Pancreas (tissue), 10 donors: Measurements from ENCODE around the gene NPPA. TPM values are rescaled to one million over a fixed set of nuclear protein-coding genes. Genes with fewer than 3 reads are reported as not detected.
A peak's percentile ranks its signal among the peaks of the same experiment; 100 is the strongest.

Experiments used
- ATAC-seq, 4 donors: fragments of 200-7000 bp; cut with Tn5 transposase; one replicate each; pipeline versions ENCODE4 v1.8.0 to v1.9.1; 2020; ENCODE audit warnings: mild to moderate bottlenecking in 4 of 4, moderate library complexity in 4 of 4
- DNase-seq, 6 donors: peaks; one replicate each; pipeline ENCODE4 v3.0.0-alpha.2; 2020
- FAIRE-seq: peaks from 2 replicates; lab custom pipeline; 2012; peaks lifted over from hg19 to GRCh38; lab: Jason Lieb, UNC
- H3K27ac ChIP-seq, 4 donors: fragments of 200-600 bp; sonication (generic); 1 replicate in 3 of 4; 2 replicates in 1 of 4; pipeline versions ENCODE4 v1.5.0 to v1.8.0; 2020
- H3K27me3 ChIP-seq, 4 donors: fragments of 200-600 bp; one replicate each; pipeline ENCODE4 v1.8.0; 2021
- H3K36me3 ChIP-seq, 3 donors: fragments of 200-600 bp; sonication (generic) in 1 of 3; one replicate each; pipeline versions ENCODE4 v1.5.0 to v1.8.0; 2020 to 2021
- H3K4me1 ChIP-seq, 3 donors: fragments of 200-600 bp; one replicate each; pipeline ENCODE4 v1.8.0; 2021
- H3K4me3 ChIP-seq, 4 donors: fragments of 200-600 bp; sonication (generic) in 2 of 4; one replicate each; pipeline versions ENCODE4 v1.5.0 to v1.8.0; 2020 to 2021
- H3K9me3 ChIP-seq, 4 donors: fragments of 200-600 bp; one replicate each; pipeline ENCODE4 v1.8.0; 2021
- CTCF ChIP-seq, 4 donors: fragments of 200-600 bp; sonication (generic) in 3 of 4; IDR thresholded peaks; one replicate each; pipeline versions ENCODE4 v1.5.0 to v1.8.0; 2021; ENCODE audit warnings: antibody characterized with exemption in 4 of 4
- WGBS, 2 donors: extraction: QIAGEN DNeasy Blood & Tissue Kit; methylation state at CpG; one replicate each; pipeline ENCODE4 v1.1.7; 2013; 5-methylcytosine and 5-hydroxymethylcytosine counted together
- intact Hi-C, 3 donors: fragments of 100-400 bp; cut with DNase I; formaldehyde crosslinking; loops; one replicate each; pipeline versions ENCODE4 v1.11.1 to v1.14.2; 2022
- polyA plus RNA-seq, 2 donors: library from polyadenylated mRNA; stranded (reverse); fragments of 200-250 nt; gene quantifications; one replicate each; pipeline ENCODE4 v1.2.3, GENCODE V29; 2013
- total RNA-seq, 6 donors: library from RNA; stranded (reverse); fragmentation: NEBNext Ultra II Directional in 4 of 6; extraction: Animal tissue kit (Norgen Biotek cat#: 25700) in 4 of 6; gene quantifications; one replicate each; pipeline versions ENCODE4 v1.2.1 to v1.2.4, GENCODE V29; 2021 to 2023
- donor health status: healthy with polysubstance abuse.
- donor health status: DM: no; HTN: no; CAD: no; lungs with moderate emphysema.
- donor health status: DM: no; HTN: no; CAD: no.
- donor health status: control.
- donor health status: control.
- donor health status: Bipolar disorder and iron deficiency.
- donor health status: DM: yes; HTN: yes; CAD: no.
- donor health status: DM: no; HTN: no; CAD: no.
- donor health status: DM: no; HTN: no; CAD: no.
- donor health status: DM: yes; HTN: yes; CAD: no.

The NPPA gene
- total and polyA plus RNA-seq, 8 donors: 0.24 to 1.3 (median 0.28) TPM; not detected in 5

- Histone ChIP-seq H3K27me3 (no peaks in the 10 kb centered on the region), H3K36me3 (peaks cover 0 to 67% (median 21%) of the 10 kb centered on the region in 3 donors), H3K27ac (no peak overlapping the region), H3K4me1 (no peaks in the 10 kb centered on the region), H3K9me3 (no peaks in the 10 kb centered on the region), H3K4me3 (no peak overlapping the region)
- ATAC-seq (no peak), FAIRE-seq (no peak), DNase-seq (no peak)
- WGBS, 2 donors: 92 to 96% methylated on average over 8 of the region's 8 CpGs
- TF ChIP-seq CTCF (IDR thresholded peaks at IDR 0.05): no peak
- intact Hi-C loops: loop anchor here in 2 of 3 donors (10.0 kb wide), 2 partner anchors 131 to 151 kb away; partner anchors contain the start of gene MFN2 (in 1 of the 2)
Observed at GRCh38 chr1:11833497-11833896, 14.1 kb downstream of the NPPA start.

- Histone ChIP-seq H3K4me1 (no peaks in the 10 kb centered on the region), H3K9me3 (no peaks in the 10 kb centered on the region), H3K4me3 (no peak overlapping the region), H3K27me3 (no peaks in the 10 kb centered on the region), H3K27ac (no peak overlapping the region), H3K36me3 (peaks cover 0 to 58% (median 21%) of the 10 kb centered on the region in 3 donors)
- intact Hi-C loops: loop anchor here in 2 of 3 donors (10.0 kb wide), 2 partner anchors 133 to 153 kb away; partner anchors contain the start of gene MFN2 (in 1 of the 2)
- DNase-seq: peak in 1 of 6 donors; percentile 40
- ATAC-seq: peak in 3 of 4 donors; percentile 29 to 46 (median 40)
- no peak for TF ChIP-seq CTCF (IDR thresholded peaks at IDR 0.05)
- FAIRE-seq: no peak
- WGBS, 2 donors: 50 to 69% methylated on average over 9 of the region's 9 CpGs
Observed at GRCh38 chr1:11831945-11832725, 15.4 kb downstream of the NPPA start.

GRCh38 chr1:11828511-11828910 lies 19.1 kb downstream of the NPPA start:
- peaks cover 0 to 35% (median 8%) of the 10 kb centered on the region in 3 donors for H3K36me3 ChIP-seq
- no peak overlapping the region for H3K27ac ChIP-seq
- intact Hi-C loops: no loop called here
- FAIRE-seq (no peak), ATAC-seq (no peak), DNase-seq (no peak)
- WGBS, 2 donors: 91 to 93% methylated on average over 19 of the region's 19 CpGs
- no peaks in the 10 kb centered on the region for H3K9me3 ChIP-seq
- no peaks in the 10 kb centered on the region for H3K27me3 ChIP-seq
- TF ChIP-seq CTCF (IDR thresholded peaks at IDR 0.05): no peak
- H3K4me3 ChIP-seq: no peak overlapping the region
- H3K4me1 ChIP-seq: no peaks in the 10 kb centered on the region

GRCh38 chr1:11826946-11827345 lies 20.6 kb downstream of the NPPA start:
- Histone ChIP-seq H3K36me3 (peaks cover 0 to 32% (median 6%) of the 10 kb centered on the region in 3 donors), H3K27ac (no peak overlapping the region), H3K9me3 (no peaks in the 10 kb centered on the region), H3K4me3 (no peak overlapping the region), H3K27me3 (no peaks in the 10 kb centered on the region), H3K4me1 (no peaks in the 10 kb centered on the region)
- no peak for ATAC-seq
- no peak for TF ChIP-seq CTCF (IDR thresholded peaks at IDR 0.05)
- no peak for DNase-seq
- 92 to 95% methylated on average over 9 of the region's 9 CpGs for WGBS, 2 donors
- intact Hi-C loops: no loop called here
- no peak for FAIRE-seq

GRCh38 chr1:11825131-11825530 lies 22.5 kb downstream of the NPPA start:
- no peak overlapping the region for H3K4me3 ChIP-seq
- no peaks in the 10 kb centered on the region for H3K9me3 ChIP-seq
- FAIRE-seq (no peak), ATAC-seq (no peak), DNase-seq (no peak)
- no peaks in the 10 kb centered on the region for H3K4me1 ChIP-seq
- TF ChIP-seq CTCF (IDR thresholded peaks at IDR 0.05): no peak
- peaks cover 0 to 30% (median 3%) of the 10 kb centered on the region in 3 donors for H3K36me3 ChIP-seq
- H3K27ac ChIP-seq: no peak overlapping the region
- 92 to 97% methylated on average over 7 of the region's 7 CpGs for WGBS, 2 donors
- intact Hi-C loops: no loop called here
- no peaks in the 10 kb centered on the region for H3K27me3 ChIP-seq
